OCI-LY1 (cell line): Measurements from ENCODE around the gene SKAP1.

Experiments
- H2AFZ ChIP-seq: fragments of 200-600 bp; sonication (generic), shearing (Covaris generic); 2 replicates; pipeline ENCODE4 v1.6.0; 2014; ENCODE audit warnings: antibody characterized with exemption, mild to moderate bottlenecking, low read length
- H3F3A ChIP-seq: fragments of 200-600 bp; sonication (generic), shearing (Covaris generic); 2 replicates; pipeline ENCODE4 v1.6.0; 2014; ENCODE audit warnings: mild to moderate bottlenecking, antibody characterized with exemption, low read length, moderate library complexity; ENCODE audit not compliant: insufficient read depth
- H3K27ac ChIP-seq: fragments of 200-600 bp; sonication (generic); 2 replicates; pipeline ENCODE4 v1.5.1; 2014; ENCODE audit warnings: low read length, mixed run types, mild to moderate bottlenecking, low read depth; ENCODE audit not compliant: poor library complexity, severe bottlenecking
- H3K27me3 ChIP-seq: fragments of 200-600 bp; sonication (generic); 2 replicates; pipeline ENCODE4 v1.6.0; 2014; ENCODE audit warnings: antibody characterized with exemption, mild to moderate bottlenecking, low read length, moderate library complexity; ENCODE audit not compliant: insufficient read depth
- H3K36me3 ChIP-seq: fragments of 200-600 bp; sonication (generic); 2 replicates; pipeline ENCODE4 v1.6.1; 2014; ENCODE audit warnings: mild to moderate bottlenecking, antibody characterized with exemption, low read length, moderate library complexity, mixed read lengths; ENCODE audit not compliant: insufficient read depth
- H3K4me1 ChIP-seq: fragments of 200-600 bp; sonication (generic); 2 replicates; pipeline ENCODE4 v1.5.1; 2014; ENCODE audit warnings: mild to moderate bottlenecking, low read length, moderate library complexity; ENCODE audit not compliant: insufficient read depth, severe bottlenecking
- H3K4me2 ChIP-seq: fragments of 200-600 bp; sonication (generic), shearing (Covaris generic); 2 replicates; pipeline ENCODE4 v1.6.1; 2014; ENCODE audit warnings: low read length
- H3K4me3 ChIP-seq: fragments of 200-600 bp; sonication (generic); 2 replicates; pipeline ENCODE4 v1.5.1; 2014; ENCODE audit warnings: low read length, low read depth, mild to moderate bottlenecking, mixed read lengths; ENCODE audit not compliant: poor library complexity, severe bottlenecking
- H3K79me2 ChIP-seq: fragments of 200-600 bp; shearing (Covaris generic); 2 replicates; pipeline ENCODE4 v1.6.1; 2016; ENCODE audit warnings: mixed run types, low read length, mixed read lengths; ENCODE audit not compliant: insufficient read depth
- H3K9ac ChIP-seq: fragments of 200-600 bp; sonication (generic), shearing (Covaris generic); 2 replicates; pipeline ENCODE4 v1.6.1; 2014; ENCODE audit warnings: mild to moderate bottlenecking, low read length, mixed read lengths
- H3K9me2 ChIP-seq: fragments of 200-600 bp; sonication (generic), shearing (Covaris generic); 2 replicates; pipeline ENCODE4 v1.6.1; 2014; ENCODE audit warnings: low read depth, mild to moderate bottlenecking, low read length, mixed read lengths
- H3K9me3 ChIP-seq: fragments of 200-600 bp; shearing (Covaris generic); 2 replicates; pipeline ENCODE4 v1.6.1; 2014; ENCODE audit warnings: low read length, mixed read lengths
- H4K20me1 ChIP-seq: fragments of 200-600 bp; sonication (generic), shearing (Covaris generic); 2 replicates; pipeline ENCODE4 v1.6.0; 2016; ENCODE audit warnings: mild to moderate bottlenecking, low read length; ENCODE audit not compliant: insufficient read depth
- EZH2 ChIP-seq: fragments of 200-600 bp; sonication (generic), shearing (Covaris generic); IDR thresholded peaks from 2 replicates; pipeline ENCODE4 v1.8.0; 2017; ENCODE audit warnings: borderline replicate concordance, mixed run types, mild to moderate bottlenecking, antibody characterized with exemption, low read length, moderate library complexity, mixed read lengths
- TF ChIP-seq, protein P1 (sequence below): fragments of 200-600 bp; sonication (generic), shearing (Covaris generic); IDR thresholded peaks from 2 replicates; pipeline ENCODE4 v1.5.1; 2017; ENCODE audit warnings: mild to moderate bottlenecking, antibody characterized with exemption, low read length, moderate library complexity, mixed read lengths

The SKAP1 gene

GRCh38 chr17:48456589-48456988 is 26.6 kb upstream of the SKAP1 start:
- no peaks in the 10 kb centered on the region for H3K9me2 ChIP-seq
- no peak overlapping the region for H3K9ac ChIP-seq
- no peaks in the 10 kb centered on the region for H4K20me1 ChIP-seq
- H3F3A ChIP-seq: no peaks in the 10 kb centered on the region
- H3K4me1 ChIP-seq: no peaks in the 10 kb centered on the region
- TF ChIP-seq EZH2: no peak
- TF ChIP-seq, protein P1, sequence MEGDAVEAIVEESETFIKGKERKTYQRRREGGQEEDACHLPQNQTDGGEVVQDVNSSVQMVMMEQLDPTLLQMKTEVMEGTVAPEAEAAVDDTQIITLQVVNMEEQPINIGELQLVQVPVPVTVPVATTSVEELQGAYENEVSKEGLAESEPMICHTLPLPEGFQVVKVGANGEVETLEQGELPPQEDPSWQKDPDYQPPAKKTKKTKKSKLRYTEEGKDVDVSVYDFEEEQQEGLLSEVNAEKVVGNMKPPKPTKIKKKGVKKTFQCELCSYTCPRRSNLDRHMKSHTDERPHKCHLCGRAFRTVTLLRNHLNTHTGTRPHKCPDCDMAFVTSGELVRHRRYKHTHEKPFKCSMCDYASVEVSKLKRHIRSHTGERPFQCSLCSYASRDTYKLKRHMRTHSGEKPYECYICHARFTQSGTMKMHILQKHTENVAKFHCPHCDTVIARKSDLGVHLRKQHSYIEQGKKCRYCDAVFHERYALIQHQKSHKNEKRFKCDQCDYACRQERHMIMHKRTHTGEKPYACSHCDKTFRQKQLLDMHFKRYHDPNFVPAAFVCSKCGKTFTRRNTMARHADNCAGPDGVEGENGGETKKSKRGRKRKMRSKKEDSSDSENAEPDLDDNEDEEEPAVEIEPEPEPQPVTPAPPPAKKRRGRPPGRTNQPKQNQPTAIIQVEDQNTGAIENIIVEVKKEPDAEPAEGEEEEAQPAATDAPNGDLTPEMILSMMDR: no peak
- H3K27ac ChIP-seq: no peak overlapping the region
- no peaks in the 10 kb centered on the region for H3K36me3 ChIP-seq
- H2AFZ ChIP-seq: no peak overlapping the region
- H3K79me2 ChIP-seq: no peaks in the 10 kb centered on the region
- H3K4me2 ChIP-seq: no peak overlapping the region
- H3K4me3 ChIP-seq: no peak overlapping the region
- H3K27me3 ChIP-seq: no peaks in the 10 kb centered on the region
- H3K9me3 ChIP-seq: no peaks in the 10 kb centered on the region

- TF ChIP-seq EZH2: no peak
- TF ChIP-seq, protein P1: no peak
- no peak overlapping the region for H3K27ac ChIP-seq
Observed at GRCh38 chr17:48455791-48456190, 25.8 kb upstream of the SKAP1 start.

GRCh38 chr17:48453447-48453846 is 23.4 kb upstream of the SKAP1 start:
- Histone ChIP-seq H3K4me2 (no peak overlapping the region), H3K36me3 (no peaks in the 10 kb centered on the region), H3K9ac (no peak overlapping the region), H3K4me3 (no peak overlapping the region), H3K79me2 (no peaks in the 10 kb centered on the region), H3F3A (no peaks in the 10 kb centered on the region), H3K9me3 (no peaks in the 10 kb centered on the region), H3K27ac (no peak overlapping the region), H3K9me2 (no peaks in the 10 kb centered on the region), H2AFZ (no peak overlapping the region), H3K4me1 (no peaks in the 10 kb centered on the region), H4K20me1 (no peaks in the 10 kb centered on the region), H3K27me3 (no peaks in the 10 kb centered on the region)
- TF ChIP-seq EZH2: no peak
- TF ChIP-seq, protein P1: no peak

More at GRCh38 chr17:48455791-48456190, 25.8 kb upstream of the SKAP1 start:
- no peak overlapping the region for H3K9ac ChIP-seq
- no peaks in the 10 kb centered on the region for H4K20me1 ChIP-seq
- no peaks in the 10 kb centered on the region for H3F3A ChIP-seq
- H3K79me2 ChIP-seq: no peaks in the 10 kb centered on the region
- no peaks in the 10 kb centered on the region for H3K9me3 ChIP-seq
- no peak overlapping the region for H3K4me3 ChIP-seq
- H3K4me2 ChIP-seq: no peak overlapping the region
- no peaks in the 10 kb centered on the region for H3K9me2 ChIP-seq
- no peaks in the 10 kb centered on the region for H3K4me1 ChIP-seq
- no peaks in the 10 kb centered on the region for H3K27me3 ChIP-seq
- no peak overlapping the region for H2AFZ ChIP-seq
- no peaks in the 10 kb centered on the region for H3K36me3 ChIP-seq
